Measurements from ENCODE around the gene CRHR1. TPM values are rescaled to one million over a fixed set of nuclear protein-coding genes. Genes with fewer than 3 reads are reported as not detected.

Gene CRHR1
- total and polyA plus RNA-seq, 8 donors: not detected

DNA sequence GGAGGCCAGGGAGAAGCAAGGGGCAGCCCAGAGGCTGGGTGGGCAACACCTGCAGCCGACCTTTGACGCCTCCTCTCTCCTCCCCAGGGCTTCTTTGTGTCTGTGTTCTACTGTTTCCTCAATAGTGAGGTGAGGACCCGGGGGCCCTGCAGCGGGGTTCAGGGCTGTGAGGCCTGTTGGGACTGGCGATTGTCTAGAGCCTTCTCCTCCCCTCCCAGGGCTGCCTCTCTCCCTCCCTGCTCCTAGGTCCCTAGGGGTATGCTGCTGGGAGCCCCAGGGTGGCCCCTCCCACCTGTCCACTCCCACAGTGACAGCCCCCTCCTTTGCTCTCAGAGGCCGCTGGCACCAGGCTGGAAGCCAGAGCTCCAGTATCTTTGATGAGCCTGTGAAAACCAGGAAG is 49.8 kb downstream of the CRHR1 start:
- Histone ChIP-seq H3K27ac (no peak overlapping the region), H3K4me1 (peaks cover 0 to 5% of the 10 kb centered on the region in 2 donors), H3K36me3 (no peaks in the 10 kb centered on the region), H3K9me3 (no peaks in the 10 kb centered on the region), H3K27me3 (peaks cover 0 to 66% of the 10 kb centered on the region in 2 donors), H3K4me3 (no peak overlapping the region)
- TF ChIP-seq, protein P1, sequence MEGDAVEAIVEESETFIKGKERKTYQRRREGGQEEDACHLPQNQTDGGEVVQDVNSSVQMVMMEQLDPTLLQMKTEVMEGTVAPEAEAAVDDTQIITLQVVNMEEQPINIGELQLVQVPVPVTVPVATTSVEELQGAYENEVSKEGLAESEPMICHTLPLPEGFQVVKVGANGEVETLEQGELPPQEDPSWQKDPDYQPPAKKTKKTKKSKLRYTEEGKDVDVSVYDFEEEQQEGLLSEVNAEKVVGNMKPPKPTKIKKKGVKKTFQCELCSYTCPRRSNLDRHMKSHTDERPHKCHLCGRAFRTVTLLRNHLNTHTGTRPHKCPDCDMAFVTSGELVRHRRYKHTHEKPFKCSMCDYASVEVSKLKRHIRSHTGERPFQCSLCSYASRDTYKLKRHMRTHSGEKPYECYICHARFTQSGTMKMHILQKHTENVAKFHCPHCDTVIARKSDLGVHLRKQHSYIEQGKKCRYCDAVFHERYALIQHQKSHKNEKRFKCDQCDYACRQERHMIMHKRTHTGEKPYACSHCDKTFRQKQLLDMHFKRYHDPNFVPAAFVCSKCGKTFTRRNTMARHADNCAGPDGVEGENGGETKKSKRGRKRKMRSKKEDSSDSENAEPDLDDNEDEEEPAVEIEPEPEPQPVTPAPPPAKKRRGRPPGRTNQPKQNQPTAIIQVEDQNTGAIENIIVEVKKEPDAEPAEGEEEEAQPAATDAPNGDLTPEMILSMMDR (IDR thresholded peaks at IDR 0.05): no peak
- peak in 1 of 4 donors; percentile 45 for DNase-seq
- no peak for ATAC-seq
- intact Hi-C loops (cut with DNase I): loop anchor here in 1 of 2 donors (5.0 kb wide), 1 partner anchor 192 kb away; no protein-coding TSS in a partner anchor

DNA sequence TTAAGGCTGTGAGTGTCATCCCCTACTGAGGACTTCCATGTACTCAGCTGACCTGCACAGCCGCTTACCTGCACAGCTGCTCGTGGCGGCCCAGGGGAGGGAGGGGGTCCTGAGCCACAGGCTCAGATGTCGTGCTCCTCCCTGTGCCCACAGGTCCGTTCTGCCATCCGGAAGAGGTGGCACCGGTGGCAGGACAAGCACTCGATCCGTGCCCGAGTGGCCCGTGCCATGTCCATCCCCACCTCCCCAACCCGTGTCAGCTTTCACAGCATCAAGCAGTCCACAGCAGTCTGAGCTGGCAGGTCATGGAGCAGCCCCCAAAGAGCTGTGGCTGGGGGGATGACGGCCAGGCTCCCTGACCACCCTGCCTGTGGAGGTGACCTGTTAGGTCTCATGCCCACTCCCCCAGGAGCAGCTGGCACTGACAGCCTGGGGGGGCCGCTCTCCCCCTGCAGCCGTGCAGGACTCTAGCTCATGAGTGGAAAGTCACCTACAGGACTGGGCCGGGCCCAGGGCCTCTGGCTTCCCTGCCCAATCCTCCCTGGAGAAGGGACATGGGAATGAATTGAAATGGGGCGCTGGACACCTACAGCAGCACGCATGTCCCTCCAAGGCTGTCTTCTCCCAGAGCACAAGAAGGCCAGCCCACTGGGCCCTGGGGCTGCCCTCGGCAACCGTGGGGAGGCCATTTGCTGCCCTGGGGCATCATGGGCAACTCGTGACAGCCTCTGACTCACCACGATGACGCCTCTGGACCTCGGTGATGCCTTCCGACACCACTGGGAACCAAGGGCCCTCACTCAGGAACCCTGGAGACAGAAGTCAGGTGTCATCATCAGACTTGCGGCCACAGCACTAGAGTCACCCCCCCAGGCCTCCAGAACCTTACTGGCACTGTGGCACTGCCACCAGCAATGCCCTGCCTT is 50.6 kb downstream of the CRHR1 start:
- no peak overlapping the region for H3K4me3 ChIP-seq
- DNase-seq: peak in 1 of 4 donors; percentile 67

DNA sequence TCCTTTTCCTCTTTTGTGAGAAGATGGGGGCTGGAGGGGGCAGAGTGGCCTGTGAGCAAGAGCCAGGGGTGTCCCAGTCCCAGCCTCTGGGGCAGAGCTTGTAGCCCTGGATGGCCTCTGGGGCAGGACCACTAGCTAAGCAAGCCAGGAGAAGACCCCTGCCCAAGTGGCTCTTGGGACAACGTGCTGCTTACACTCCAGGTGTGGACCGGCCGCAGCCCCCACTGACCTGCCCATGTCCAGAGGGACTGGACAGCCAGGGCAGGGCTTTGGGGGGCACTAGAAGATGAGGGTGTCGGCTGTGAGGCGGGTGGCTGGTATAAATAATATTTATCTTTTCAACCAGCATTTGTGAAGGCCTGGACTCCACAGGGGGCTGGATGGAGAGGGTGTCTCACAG is 51.4 kb downstream of the CRHR1 start:
- intact Hi-C loops (cut with DNase I): no loop called here
- Histone ChIP-seq H3K36me3 (no peaks in the 10 kb centered on the region), H3K27me3 (peaks cover 0 to 54% of the 10 kb centered on the region in 2 donors), H3K9me3 (no peaks in the 10 kb centered on the region), H3K4me3 (no peak overlapping the region), H3K4me1 (peaks cover 0 to 5% of the 10 kb centered on the region in 2 donors), H3K27ac (no peak overlapping the region)
- TF ChIP-seq, protein P1 (IDR thresholded peaks at IDR 0.05): no peak
- peak in 1 of 4 donors; percentile 58 for DNase-seq
- no peak for ATAC-seq

More for the DNA sequence above, 50.6 kb downstream of the CRHR1 start:
- intact Hi-C loops (cut with DNase I): loop anchor here in 1 of 2 donors (5.0 kb wide), 1 partner anchor 192 kb away; no protein-coding TSS in a partner anchor
- H3K9me3 ChIP-seq: no peaks in the 10 kb centered on the region
- H3K4me1 ChIP-seq: peaks cover 0 to 5% of the 10 kb centered on the region in 2 donors
- H3K27ac ChIP-seq: no peak overlapping the region
- TF ChIP-seq, protein P1 (IDR thresholded peaks at IDR 0.05): no peak
- no peak for ATAC-seq
- peaks cover 0 to 59% of the 10 kb centered on the region in 2 donors for H3K27me3 ChIP-seq
- no peaks in the 10 kb centered on the region for H3K36me3 ChIP-seq

DNA sequence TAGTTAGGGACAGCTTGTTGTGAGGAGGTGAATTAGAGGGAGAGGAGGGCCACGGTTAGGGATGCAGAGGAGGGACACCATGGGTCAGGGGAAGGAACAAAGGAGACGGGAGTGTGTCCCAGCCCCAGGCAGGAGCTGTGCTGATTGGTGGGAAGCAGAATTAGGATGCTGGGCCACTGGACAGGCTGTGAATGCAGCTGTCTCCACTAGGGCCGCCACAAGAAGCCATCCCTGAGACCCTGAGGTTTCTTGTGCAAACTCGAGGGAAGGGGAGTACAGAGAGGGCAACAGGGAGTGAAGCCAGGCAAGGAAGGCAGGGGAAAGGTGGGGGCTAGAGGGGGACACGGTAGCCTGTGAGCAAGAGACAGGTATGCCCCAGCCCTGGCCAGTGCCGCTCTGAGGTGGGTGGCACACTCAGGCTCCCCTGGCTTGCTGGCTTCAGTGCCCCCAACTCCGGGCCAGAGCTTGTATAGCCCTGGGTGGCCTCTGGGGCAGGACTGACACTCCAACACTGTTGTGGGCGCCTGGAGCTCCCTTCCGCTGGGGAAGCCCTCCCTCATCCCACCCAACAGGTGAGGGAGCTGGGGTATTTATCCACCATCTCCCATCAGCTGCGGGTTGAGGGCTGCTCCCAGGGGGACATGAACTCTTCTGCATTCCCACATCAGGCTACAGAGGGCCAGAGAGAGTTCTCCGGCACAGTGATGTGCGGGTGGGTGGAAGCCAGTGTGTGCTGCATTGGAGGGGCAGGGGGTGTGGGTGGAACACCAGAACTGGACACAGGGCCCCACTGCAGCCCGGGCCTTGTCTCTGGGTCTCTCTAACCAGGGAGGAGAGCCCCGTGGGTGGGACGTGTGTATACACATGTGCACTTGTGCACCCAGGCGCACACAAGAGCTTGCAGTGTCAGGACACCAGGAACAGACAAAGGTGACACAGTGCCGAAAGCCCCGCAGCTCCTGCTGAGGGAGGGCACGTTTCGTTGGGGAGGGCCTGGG is 52.2 kb downstream of the CRHR1 start:
- peaks cover 0 to 5% of the 10 kb centered on the region in 2 donors for H3K4me1 ChIP-seq
- no peak for ATAC-seq
- TF ChIP-seq, protein P1 (IDR thresholded peaks at IDR 0.05): no peak
- intact Hi-C loops (cut with DNase I): no loop called here
- H3K27ac ChIP-seq: no peak overlapping the region
- peak in 1 of 4 donors; percentile 61 for DNase-seq
- no peaks in the 10 kb centered on the region for H3K36me3 ChIP-seq
- H3K4me3 ChIP-seq: no peak overlapping the region
- H3K27me3 ChIP-seq: peaks cover 0 to 53% of the 10 kb centered on the region in 2 donors
- H3K9me3 ChIP-seq: no peaks in the 10 kb centered on the region
